Measurements from ENCODE around the gene GOLGA6B. TPM values are rescaled to one million over a fixed set of nuclear protein-coding genes. Genes with fewer than 3 reads are reported as not detected.
"Not testable (repeated sequence)": the region's sequence is repeated elsewhere in the genome, so short reads cannot be mapped to it uniquely, and the experiment has no call there.

Gene GOLGA6B
- total RNA-seq, 1 experiment from 2014 or later, result 0.11 TPM

DNA sequence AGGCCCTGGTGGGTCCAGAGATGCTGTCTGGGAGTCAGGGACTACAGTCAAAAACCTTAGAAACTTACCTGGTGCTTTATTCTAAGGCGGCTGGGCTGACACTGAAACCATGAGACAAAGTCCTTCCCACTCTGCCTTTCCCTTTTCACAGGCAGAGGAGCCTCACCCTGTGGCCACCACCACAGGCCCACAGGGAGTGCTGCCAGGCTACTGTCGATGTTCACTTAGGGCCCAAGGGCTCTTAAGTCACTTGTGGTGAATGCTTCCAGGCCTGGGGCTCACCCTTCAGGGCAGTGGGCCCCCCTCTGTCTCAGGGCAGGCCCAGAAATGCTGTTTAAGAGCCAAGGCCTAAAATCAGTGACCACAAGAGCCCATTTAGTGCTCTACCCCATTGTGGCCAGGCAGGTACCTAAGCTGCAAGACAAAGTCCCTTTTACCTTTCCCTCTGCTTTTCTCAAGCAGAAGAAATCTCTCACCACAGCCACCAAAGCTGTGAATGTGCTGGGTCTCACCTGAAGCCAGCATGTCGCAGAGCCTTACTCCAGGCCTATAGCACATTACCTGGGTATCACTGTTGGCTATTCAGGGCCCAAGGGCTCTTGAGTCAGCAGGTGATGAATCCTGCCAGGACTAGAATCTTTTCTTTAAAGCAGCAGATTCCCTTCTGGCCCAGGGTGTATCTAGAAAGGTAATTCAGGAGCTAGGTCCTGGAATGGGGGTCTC lies 39.5 kb upstream of the GOLGA6B start:
- ATAC-seq (no peak), DNase-seq (no peak)
- no peaks in the 10 kb centered on the region for H3K27me3 ChIP-seq (ENCODE audit: low read length)
- no peak overlapping the region for H3K4me3 ChIP-seq (ENCODE audit: low read length)
- H2AFZ ChIP-seq (ENCODE audit: low read length), result no peak overlapping the region
- ChIA-PET CTCF (no interaction called here), POLR2A (ENCODE audit: unreplicated experiment) (no interaction called here)
- TF ChIP-seq, protein P1, sequence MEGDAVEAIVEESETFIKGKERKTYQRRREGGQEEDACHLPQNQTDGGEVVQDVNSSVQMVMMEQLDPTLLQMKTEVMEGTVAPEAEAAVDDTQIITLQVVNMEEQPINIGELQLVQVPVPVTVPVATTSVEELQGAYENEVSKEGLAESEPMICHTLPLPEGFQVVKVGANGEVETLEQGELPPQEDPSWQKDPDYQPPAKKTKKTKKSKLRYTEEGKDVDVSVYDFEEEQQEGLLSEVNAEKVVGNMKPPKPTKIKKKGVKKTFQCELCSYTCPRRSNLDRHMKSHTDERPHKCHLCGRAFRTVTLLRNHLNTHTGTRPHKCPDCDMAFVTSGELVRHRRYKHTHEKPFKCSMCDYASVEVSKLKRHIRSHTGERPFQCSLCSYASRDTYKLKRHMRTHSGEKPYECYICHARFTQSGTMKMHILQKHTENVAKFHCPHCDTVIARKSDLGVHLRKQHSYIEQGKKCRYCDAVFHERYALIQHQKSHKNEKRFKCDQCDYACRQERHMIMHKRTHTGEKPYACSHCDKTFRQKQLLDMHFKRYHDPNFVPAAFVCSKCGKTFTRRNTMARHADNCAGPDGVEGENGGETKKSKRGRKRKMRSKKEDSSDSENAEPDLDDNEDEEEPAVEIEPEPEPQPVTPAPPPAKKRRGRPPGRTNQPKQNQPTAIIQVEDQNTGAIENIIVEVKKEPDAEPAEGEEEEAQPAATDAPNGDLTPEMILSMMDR (conservative IDR thresholded peaks at IDR 0.05; ENCODE audit: low read depth, low read length), result no peak
- TF ChIP-seq EZH2phosphoT487 (IDR thresholded peaks at IDR 0.05; ENCODE audit: borderline replicate concordance, low read length) (no peak), EZH2 (IDR thresholded peaks at IDR 0.05; ENCODE audit: low read length, unreplicated experiment) (no peak)
- H3K4me1 ChIP-seq (ENCODE audit: insufficient read depth, low read length), result no peaks in the 10 kb centered on the region
- no peak overlapping the region for H3K27ac ChIP-seq (ENCODE audit: low read length)
- H3K4me2 ChIP-seq (ENCODE audit: low read length), result no peak overlapping the region
- no peaks in the 10 kb centered on the region for H4K20me1 ChIP-seq (ENCODE audit: low read length)
- H3K9me2 ChIP-seq (replicated peaks; ENCODE audit: low read length), result no peaks in the 10 kb centered on the region
- H3K9ac ChIP-seq (ENCODE audit: low read length), result no peak overlapping the region
- H3K79me2 ChIP-seq (ENCODE audit: low read length), result no peaks in the 10 kb centered on the region
- intact Hi-C loops (cut with micrococcal nuclease), result no loop called here
- H3F3A ChIP-seq (ENCODE audit: low read length, unreplicated experiment), result no peaks in the 10 kb centered on the region
- H3K9me3 ChIP-seq (ENCODE audit: low read length), result no peaks in the 10 kb centered on the region
- BruUV-seq (replicated peaks), result no TSS peak
- no peaks in the 10 kb centered on the region for H3K36me3 ChIP-seq (ENCODE audit: low read depth, low read length)

DNA sequence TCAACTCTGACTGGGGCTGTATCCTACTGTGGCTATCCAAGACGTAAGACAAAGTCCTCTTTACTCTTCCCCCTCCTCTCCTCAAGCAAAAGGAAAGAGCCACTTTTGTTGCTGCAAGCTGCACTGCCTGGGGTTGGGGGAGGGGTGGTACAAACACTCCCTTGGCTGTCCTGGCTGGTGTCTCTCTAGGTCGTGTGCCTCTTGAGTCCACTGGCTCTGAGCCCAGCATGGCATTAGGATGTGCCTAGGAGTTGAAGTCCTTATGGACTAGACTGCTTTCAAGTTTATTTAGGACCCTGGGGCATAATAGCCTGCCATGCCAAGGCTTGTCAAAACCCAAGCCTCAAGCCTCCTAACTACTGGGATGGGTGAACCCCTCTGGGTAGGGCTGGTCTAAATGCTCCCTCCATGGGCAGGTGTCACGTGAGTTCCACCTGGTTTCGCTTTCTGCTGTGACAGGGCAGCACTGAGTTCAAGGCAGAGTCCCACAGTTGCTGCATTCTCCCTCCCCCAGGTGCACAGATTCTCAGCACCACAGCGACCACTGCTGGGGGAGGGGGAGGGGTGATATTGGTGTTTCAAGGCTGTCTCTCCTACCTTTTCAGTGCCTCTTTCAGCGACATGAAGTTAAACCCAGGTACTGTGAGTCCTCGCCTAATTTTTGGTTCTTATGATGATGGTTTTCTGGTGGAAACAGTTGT lies 38.8 kb upstream of the GOLGA6B start:
- H4K20me1 ChIP-seq (ENCODE audit: low read length); H3K27ac ChIP-seq (ENCODE audit: low read length); H3F3A ChIP-seq (ENCODE audit: low read length, unreplicated experiment); H3K79me2 ChIP-seq (ENCODE audit: low read length); CTCF ChIA-PET; H3K4me1 ChIP-seq (ENCODE audit: insufficient read depth, low read length); BruUV-seq (replicated peaks); intact Hi-C loops (cut with micrococcal nuclease); H2AFZ ChIP-seq (ENCODE audit: low read length); H3K4me3 ChIP-seq (ENCODE audit: low read length); H3K9ac ChIP-seq (ENCODE audit: low read length); H3K27me3 ChIP-seq (ENCODE audit: low read length); POLR2A ChIA-PET (ENCODE audit: unreplicated experiment); H3K9me3 ChIP-seq (ENCODE audit: low read length); H3K36me3 ChIP-seq (ENCODE audit: low read depth, low read length); H3K9me2 ChIP-seq (replicated peaks; ENCODE audit: low read length); ATAC-seq; H3K4me2 ChIP-seq (ENCODE audit: low read length); DNase-seq: not testable (repeated sequence)

- Histone ChIP-seq H4K20me1 (ENCODE audit: low read length) (no peaks in the 10 kb centered on the region), H3K4me2 (ENCODE audit: low read length) (no peak overlapping the region), H3K4me1 (ENCODE audit: insufficient read depth, low read length) (no peaks in the 10 kb centered on the region), H3K36me3 (ENCODE audit: low read depth, low read length) (no peaks in the 10 kb centered on the region), H3K9me3 (ENCODE audit: low read length) (no peaks in the 10 kb centered on the region), H3K9me2 (replicated peaks; ENCODE audit: low read length) (no peaks in the 10 kb centered on the region), H3K27ac (ENCODE audit: low read length) (no peak overlapping the region), H3K79me2 (ENCODE audit: low read length) (no peaks in the 10 kb centered on the region), H3K27me3 (ENCODE audit: low read length) (no peaks in the 10 kb centered on the region), H2AFZ (ENCODE audit: low read length) (no peak overlapping the region), H3F3A (ENCODE audit: low read length, unreplicated experiment) (no peaks in the 10 kb centered on the region), H3K9ac (ENCODE audit: low read length) (no peak overlapping the region), H3K4me3 (ENCODE audit: low read length) (no peak overlapping the region)
- POLR2A ChIA-PET (ENCODE audit: unreplicated experiment), result no interaction called here
- DNase-seq (no peak), ATAC-seq (no peak)
- intact Hi-C loops (cut with micrococcal nuclease), result no loop called here
- CTCF ChIA-PET, result no interaction called here
- BruUV-seq (replicated peaks), result no TSS peak
- TF ChIP-seq EZH2 (IDR thresholded peaks at IDR 0.05; ENCODE audit: low read length, unreplicated experiment) (no peak), EZH2phosphoT487 (IDR thresholded peaks at IDR 0.05; ENCODE audit: borderline replicate concordance, low read length) (no peak)
- TF ChIP-seq, protein P1 (conservative IDR thresholded peaks at IDR 0.05; ENCODE audit: low read depth, low read length), result no peak
Measured at GRCh38 chr15:72616491-72617210, 37.8 kb upstream of the GOLGA6B start.

GRCh38 chr15:72623854-72624253 lies 30.6 kb upstream of the GOLGA6B start:
- H3K9me2 ChIP-seq (replicated peaks; ENCODE audit: low read length); H3K4me2 ChIP-seq (ENCODE audit: low read length); H3K36me3 ChIP-seq (ENCODE audit: low read depth, low read length); DNase-seq; BruUV-seq (replicated peaks); H3K4me3 ChIP-seq (ENCODE audit: low read length); H3K79me2 ChIP-seq (ENCODE audit: low read length); H3K9ac ChIP-seq (ENCODE audit: low read length); H4K20me1 ChIP-seq (ENCODE audit: low read length); H3K27me3 ChIP-seq (ENCODE audit: low read length); H3K4me1 ChIP-seq (ENCODE audit: insufficient read depth, low read length); H3F3A ChIP-seq (ENCODE audit: low read length, unreplicated experiment); intact Hi-C loops (cut with micrococcal nuclease); CTCF ChIA-PET; H3K9me3 ChIP-seq (ENCODE audit: low read length); POLR2A ChIA-PET (ENCODE audit: unreplicated experiment); ATAC-seq; H3K27ac ChIP-seq (ENCODE audit: low read length); H2AFZ ChIP-seq (ENCODE audit: low read length): not testable (repeated sequence)

DNA sequence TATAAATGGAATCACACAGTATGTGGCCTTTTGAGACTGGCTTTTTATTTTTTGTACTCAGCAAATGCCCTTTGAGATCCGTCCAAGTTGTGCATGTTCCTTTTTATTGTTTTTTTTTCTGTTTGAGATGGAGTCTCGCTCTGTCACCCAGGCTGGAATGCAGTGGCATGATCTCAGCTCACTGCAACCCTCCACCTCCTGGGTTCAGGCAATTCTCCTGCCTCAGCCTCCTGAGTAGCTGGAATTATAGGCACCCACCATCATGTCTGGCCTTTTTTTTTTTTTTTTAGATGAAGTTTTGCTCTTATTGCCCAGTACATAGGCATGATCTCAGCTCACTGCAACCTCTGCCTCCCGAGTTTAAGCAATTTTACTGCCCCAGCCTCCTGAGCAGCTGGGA lies 28.3 kb upstream of the GOLGA6B start:
- H2AFZ ChIP-seq (ENCODE audit: low read length); H3K79me2 ChIP-seq (ENCODE audit: low read length); intact Hi-C loops (cut with micrococcal nuclease); H3K9me3 ChIP-seq (ENCODE audit: low read length); H3K4me2 ChIP-seq (ENCODE audit: low read length); H3K4me3 ChIP-seq (ENCODE audit: low read length); CTCF ChIA-PET; H3F3A ChIP-seq (ENCODE audit: low read length, unreplicated experiment); H3K4me1 ChIP-seq (ENCODE audit: insufficient read depth, low read length); H3K36me3 ChIP-seq (ENCODE audit: low read depth, low read length); ATAC-seq; BruUV-seq (replicated peaks); H4K20me1 ChIP-seq (ENCODE audit: low read length); H3K9me2 ChIP-seq (replicated peaks; ENCODE audit: low read length); H3K27me3 ChIP-seq (ENCODE audit: low read length); H3K9ac ChIP-seq (ENCODE audit: low read length); POLR2A ChIA-PET (ENCODE audit: unreplicated experiment); DNase-seq; H3K27ac ChIP-seq (ENCODE audit: low read length): not testable (repeated sequence)

All from PC-3 (cell line).